Ishikawa (cell line): ENCODE measurements around the gene SH3RF1.
A peak's percentile ranks its signal among the peaks of the same experiment; 100 is the strongest.

ENCODE experiments used
- CEBPB ChIP-seq: IDR thresholded peaks from 2 replicates; pipeline ENCODE4 v1.6.1; 2012
- CREB1 ChIP-seq: IDR thresholded peaks from 2 replicates; pipeline ENCODE4 v1.6.1; 2012; ENCODE audit warnings: low read depth
- EGR1 ChIP-seq: IDR thresholded peaks from 2 replicates; pipeline ENCODE4 v1.6.1; 2012
- EP300 ChIP-seq: IDR thresholded peaks from 2 replicates; pipeline ENCODE4 v1.6.1; 2012; ENCODE audit warnings: borderline replicate concordance
- FOXM1 ChIP-seq: IDR thresholded peaks from 2 replicates; pipeline ENCODE4 v1.6.1; 2012; ENCODE audit warnings: low read depth, borderline replicate concordance
- MAX ChIP-seq: IDR thresholded peaks from 2 replicates; pipeline ENCODE4 v1.6.1; 2012
- NFIC ChIP-seq: IDR thresholded peaks from 2 replicates; pipeline ENCODE4 v1.6.1; 2012
- RAD21 ChIP-seq: IDR thresholded peaks from 2 replicates; pipeline ENCODE4 v1.6.1; 2012; ENCODE audit warnings: low read depth
- REST ChIP-seq: IDR thresholded peaks from 2 replicates; pipeline ENCODE4 v1.6.1; 2012; ENCODE audit warnings: low read depth, mild to moderate bottlenecking
- TAF1 ChIP-seq: IDR thresholded peaks from 2 replicates; pipeline ENCODE4 v1.6.1; 2012; ENCODE audit warnings: low read depth, mild to moderate bottlenecking
- TCF12 ChIP-seq: IDR thresholded peaks from 2 replicates; pipeline ENCODE4 v1.6.1; 2012; ENCODE audit warnings: low read depth
- TEAD4 ChIP-seq: IDR thresholded peaks from 2 replicates; pipeline ENCODE4 v1.6.1; 2012
- USF1 ChIP-seq: IDR thresholded peaks from 2 replicates; pipeline ENCODE4 v1.6.1; 2012
- YY1 ChIP-seq: IDR thresholded peaks from 2 replicates; pipeline ENCODE4 v1.6.1; 2012; ENCODE audit warnings: low read depth
- ZBTB7A ChIP-seq: IDR thresholded peaks from 2 replicates; pipeline ENCODE4 v1.6.1; 2012; ENCODE audit warnings: low read depth

SH3RF1 gene

GRCh38 chr4:169151671-169152070, 119.1 kb downstream of the SH3RF1 start:
- no peak for TF ChIP-seq MAX
- TF ChIP-seq CEBPB: no peak
- TF ChIP-seq EP300: no peak
- no peak for TF ChIP-seq TCF12
- no peak for TF ChIP-seq ZBTB7A
- no peak for TF ChIP-seq CREB1
- TF ChIP-seq REST: no peak
- no peak for TF ChIP-seq TAF1
- TF ChIP-seq TEAD4: no peak
- TF ChIP-seq NFIC: no peak
- TF ChIP-seq EGR1: no peak
- TF ChIP-seq RAD21: no peak
- TF ChIP-seq YY1: no peak
- no peak for TF ChIP-seq USF1
- TF ChIP-seq FOXM1: no peak

DNA sequence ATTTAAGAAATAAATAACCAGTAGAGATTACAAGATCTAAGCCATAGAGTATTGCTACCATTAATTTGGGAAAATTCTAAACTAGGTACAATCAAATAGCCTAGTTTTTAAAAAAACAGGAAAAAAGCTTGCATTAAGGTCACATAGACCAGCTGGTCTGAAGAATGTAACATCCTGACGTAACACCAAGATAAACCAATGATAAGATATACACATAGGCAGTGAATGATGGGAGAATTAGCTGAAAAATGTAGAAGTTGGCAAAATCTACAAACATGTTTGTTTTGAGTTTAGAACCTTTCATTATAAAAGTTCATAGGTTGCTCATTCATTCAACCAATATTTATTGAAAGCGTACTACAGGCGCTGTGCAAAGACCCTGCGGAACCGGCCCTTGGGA, 120.0 kb downstream of the SH3RF1 start:
- TF ChIP-seq USF1: no peak
- no peak for TF ChIP-seq EP300
- TF ChIP-seq NFIC: no peak
- TF ChIP-seq REST: no peak
- no peak for TF ChIP-seq MAX
- no peak for TF ChIP-seq TAF1
- no peak for TF ChIP-seq ZBTB7A
- TF ChIP-seq EGR1: no peak
- no peak for TF ChIP-seq RAD21
- no peak for TF ChIP-seq YY1
- TF ChIP-seq CEBPB: no peak
- no peak for TF ChIP-seq CREB1
- no peak for TF ChIP-seq FOXM1
- TF ChIP-seq TEAD4: no peak
- TF ChIP-seq TCF12: no peak

- no peak for TF ChIP-seq FOXM1
- TF ChIP-seq TAF1: no peak
- no peak for TF ChIP-seq TCF12
- no peak for TF ChIP-seq ZBTB7A
- no peak for TF ChIP-seq NFIC
- TF ChIP-seq CEBPB: no peak
- no peak for TF ChIP-seq TEAD4
- TF ChIP-seq EP300: no peak
Measured at GRCh38 chr4:169148885-169149284, 121.9 kb downstream of the SH3RF1 start.

- TF ChIP-seq FOXM1: peak; percentile 51; the same call in 1 of the 2 replicates
- no peak for TF ChIP-seq REST
- no peak for TF ChIP-seq TAF1
- no peak for TF ChIP-seq EGR1
- TF ChIP-seq NFIC: peak; percentile 62
- TF ChIP-seq EP300: peak; percentile 74; the same call in 1 of the 2 replicates
- TF ChIP-seq MAX: peak; percentile 89
- no peak for TF ChIP-seq ZBTB7A
- TF ChIP-seq CREB1: no peak
- no peak for TF ChIP-seq RAD21
- no peak for TF ChIP-seq YY1
- TF ChIP-seq TCF12: peak; percentile 81
- peak; percentile 91 for TF ChIP-seq TEAD4
Measured at GRCh38 chr4:169147191-169147590, 123.6 kb downstream of the SH3RF1 start.
